MM.1S (cell line): ENCODE data around the gene PIK3C2G.

Experiments used
- CTCF ChIP-seq: fragments of 300-600 bp; sonication (generic); IDR thresholded peaks from 2 replicates; pipeline ENCODE4 v1.5.1; 2016; ENCODE audit warnings: antibody characterized with exemption, low read length, mixed read lengths
- EZH2 ChIP-seq: fragments of 300-600 bp; sonication (generic); optimal IDR thresholded peaks from 2 replicates; pipeline ENCODE3; 2017; ENCODE audit warnings: low read depth, mild to moderate bottlenecking, antibody characterized with exemption, low read length, mixed read lengths
- EZH2phosphoT487 ChIP-seq: fragments of 300-600 bp; sonication (generic); IDR thresholded peaks from 2 replicates; pipeline ENCODE4 v1.6.1; 2018; ENCODE audit warnings: antibody characterized with exemption, low read length

- no peak for TF ChIP-seq CTCF
- TF ChIP-seq EZH2: no peak
- TF ChIP-seq EZH2phosphoT487: no peak
Observed at GRCh38 chr12:18570543-18570942, 309.2 kb downstream of the PIK3C2G start.
